Upper lobe of left lung (tissue), 6 donors: ENCODE measurements around the gene WNT5A. TPM values are rescaled to one million over a fixed set of nuclear protein-coding genes. Genes with fewer than 3 reads are reported as not detected.

Source experiments
- ATAC-seq, 2 donors: fragments of 200-7000 bp; cut with Tn5 transposase; one replicate each; pipeline ENCODE4 v1.9.1; 2022; ENCODE audit warnings: mild to moderate bottlenecking in 2 of 2, moderate library complexity in 2 of 2; ENCODE audit not compliant: low FRiP score in 2 of 2
- DNase-seq, 2 donors: peaks; one replicate each; pipeline ENCODE4 v3.0.0-alpha.2; 2019 to 2020
- H3K27ac ChIP-seq, 4 donors: fragments of 200-600 bp; sonication (generic); one replicate each; pipeline ENCODE4 v1.5.1; 2016 to 2019
- H3K27me3 ChIP-seq, 4 donors: fragments of 200-600 bp; sonication (generic); one replicate each; pipeline ENCODE4 v1.5.1; 2017 to 2019
- H3K36me3 ChIP-seq, 4 donors: fragments of 200-600 bp; sonication (generic); one replicate each; pipeline ENCODE4 v1.5.1; 2016 to 2019
- H3K4me1 ChIP-seq, 4 donors: fragments of 200-600 bp; sonication (generic); one replicate each; pipeline ENCODE4 v1.5.1; 2018 to 2019
- H3K4me3 ChIP-seq, 4 donors: fragments of 200-600 bp; sonication (generic); one replicate each; pipeline ENCODE4 v1.5.1; 2017 to 2019; ENCODE audit warnings: mild to moderate bottlenecking in 2 of 4, moderate library complexity in 1 of 4
- H3K9me3 ChIP-seq, 4 donors: fragments of 200-600 bp; sonication (generic); one replicate each; pipeline ENCODE4 v1.5.1; 2018 to 2019
- EP300 ChIP-seq, 4 donors: sonication (generic); formaldehyde crosslinking; IDR thresholded peaks; one replicate each; pipeline ENCODE4 v1.5.1; 2017; ENCODE audit warnings: antibody characterized with exemption in 4 of 4, control low read depth in 2 of 4
- POLR2A ChIP-seq, 4 donors: fragments of 450-650 bp; IDR thresholded peaks; one replicate each; pipeline ENCODE4 v1.5.1; 2016 to 2017; ENCODE audit warnings: antibody characterized with exemption in 4 of 4, mild to moderate bottlenecking in 2 of 4
- POLR2AphosphoS5 ChIP-seq, 2 donors: sonication (generic); formaldehyde crosslinking; IDR thresholded peaks; one replicate each; pipeline ENCODE4 v1.5.1; 2017; ENCODE audit warnings: antibody characterized with exemption in 2 of 2
- WGBS, 2 donors: methylation state at CpG; one replicate each; pipeline ENCODE4 v1.1.5; 2017 to 2018; 5-methylcytosine and 5-hydroxymethylcytosine counted together
- total RNA-seq, 6 donors: library from RNA; depleted of rRNA in 4 of 6; stranded (reverse); fragments of >200 nt in 4 of 6; gene quantifications; one replicate each; pipeline versions ENCODE4 v1.1.0 to v1.2.1, GENCODE V29; 2016 to 2021
- TF ChIP-seq, protein P1 (sequence below), 6 experiments: fragments of 450-650 bp in 4 of 6; fragments of 200-600 bp in 2 of 6; sonication (generic) in 2 of 6; IDR thresholded peaks; one replicate each; pipeline ENCODE4 v1.5.1; 2016 to 2019; ENCODE audit warnings: antibody characterized with exemption in 6 of 6
- donor health status: DM: no; HTN: no; CAD: no; lungs with moderate emphysema.
- donor health status: DM: no; HTN: yes; CAD: no; lungs with severe emphysema.

The WNT5A gene
- total RNA-seq, 6 donors from 2014 or later, result 22.1 to 36.2 (median 28.0) TPM

DNA sequence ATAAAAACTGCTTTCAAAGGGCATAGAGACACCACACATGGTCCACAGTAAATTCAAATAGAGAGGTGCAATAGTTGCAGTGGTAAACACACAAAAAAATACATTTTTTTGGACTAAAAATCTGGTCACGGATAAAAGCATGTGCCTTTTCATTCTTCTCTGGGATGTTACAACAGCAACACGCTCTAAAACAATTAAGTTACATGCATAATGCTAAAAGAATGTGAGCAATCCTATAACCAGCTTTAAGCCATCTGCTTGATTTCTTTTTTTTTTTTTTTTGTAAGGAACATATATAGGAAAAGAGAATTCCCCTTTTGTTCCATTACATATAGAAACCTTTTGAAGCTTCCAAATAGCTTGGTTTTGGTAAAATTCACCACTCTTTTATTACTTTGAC, 20.0 kb downstream of the WNT5A start:
- ATAC-seq (no peak), DNase-seq (no peak)
- WGBS, 2 donors, result 81 to 83% methylated on average over 2 of the region's 2 CpGs
- H3K4me1 ChIP-seq, result no peaks in the 10 kb centered on the region
- no peak overlapping the region for H3K27ac ChIP-seq
- no peaks in the 10 kb centered on the region for H3K36me3 ChIP-seq
- H3K4me3 ChIP-seq, result no peak overlapping the region
- H3K27me3 ChIP-seq, result no peaks in the 10 kb centered on the region
- TF ChIP-seq, protein P1, sequence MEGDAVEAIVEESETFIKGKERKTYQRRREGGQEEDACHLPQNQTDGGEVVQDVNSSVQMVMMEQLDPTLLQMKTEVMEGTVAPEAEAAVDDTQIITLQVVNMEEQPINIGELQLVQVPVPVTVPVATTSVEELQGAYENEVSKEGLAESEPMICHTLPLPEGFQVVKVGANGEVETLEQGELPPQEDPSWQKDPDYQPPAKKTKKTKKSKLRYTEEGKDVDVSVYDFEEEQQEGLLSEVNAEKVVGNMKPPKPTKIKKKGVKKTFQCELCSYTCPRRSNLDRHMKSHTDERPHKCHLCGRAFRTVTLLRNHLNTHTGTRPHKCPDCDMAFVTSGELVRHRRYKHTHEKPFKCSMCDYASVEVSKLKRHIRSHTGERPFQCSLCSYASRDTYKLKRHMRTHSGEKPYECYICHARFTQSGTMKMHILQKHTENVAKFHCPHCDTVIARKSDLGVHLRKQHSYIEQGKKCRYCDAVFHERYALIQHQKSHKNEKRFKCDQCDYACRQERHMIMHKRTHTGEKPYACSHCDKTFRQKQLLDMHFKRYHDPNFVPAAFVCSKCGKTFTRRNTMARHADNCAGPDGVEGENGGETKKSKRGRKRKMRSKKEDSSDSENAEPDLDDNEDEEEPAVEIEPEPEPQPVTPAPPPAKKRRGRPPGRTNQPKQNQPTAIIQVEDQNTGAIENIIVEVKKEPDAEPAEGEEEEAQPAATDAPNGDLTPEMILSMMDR (IDR thresholded peaks at IDR 0.05), result no peak
- no peak for TF ChIP-seq POLR2AphosphoS5 (IDR thresholded peaks at IDR 0.05)
- TF ChIP-seq POLR2A (IDR thresholded peaks at IDR 0.05), result no peak
- no peak for TF ChIP-seq EP300 (IDR thresholded peaks at IDR 0.05)
- H3K9me3 ChIP-seq, result no peaks in the 10 kb centered on the region

DNA sequence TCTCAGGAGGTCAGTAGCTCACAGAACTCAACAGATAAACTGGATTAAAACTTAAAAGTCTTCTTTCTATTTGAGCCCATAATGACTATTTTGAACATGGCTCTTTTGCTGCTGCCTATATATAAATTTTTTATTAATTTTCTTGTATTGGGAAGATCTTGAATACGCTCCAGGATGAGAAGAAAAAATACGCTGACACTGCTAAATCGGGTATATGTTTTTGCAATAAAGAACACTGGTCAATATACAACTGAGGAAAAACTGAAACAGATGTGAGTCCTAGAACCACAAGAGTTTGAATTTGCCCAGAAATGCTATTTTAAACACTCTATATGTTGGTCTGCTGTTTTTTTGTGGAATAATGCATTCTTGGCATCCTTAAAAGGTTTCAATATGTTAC, 20.6 kb downstream of the WNT5A start:
- Histone ChIP-seq H3K27me3 (no peaks in the 10 kb centered on the region), H3K4me3 (no peak overlapping the region), H3K9me3 (no peaks in the 10 kb centered on the region), H3K27ac (no peak overlapping the region), H3K36me3 (no peaks in the 10 kb centered on the region), H3K4me1 (no peaks in the 10 kb centered on the region)
- no peak for TF ChIP-seq POLR2A (IDR thresholded peaks at IDR 0.05)
- TF ChIP-seq, protein P1 (IDR thresholded peaks at IDR 0.05), result no peak
- no peak for TF ChIP-seq POLR2AphosphoS5 (IDR thresholded peaks at IDR 0.05)
- TF ChIP-seq EP300 (IDR thresholded peaks at IDR 0.05), result no peak
- no peak for DNase-seq
- ATAC-seq, result no peak
- WGBS, 2 donors, result 83 to 86% methylated on average over 3 of the region's 3 CpGs

DNA sequence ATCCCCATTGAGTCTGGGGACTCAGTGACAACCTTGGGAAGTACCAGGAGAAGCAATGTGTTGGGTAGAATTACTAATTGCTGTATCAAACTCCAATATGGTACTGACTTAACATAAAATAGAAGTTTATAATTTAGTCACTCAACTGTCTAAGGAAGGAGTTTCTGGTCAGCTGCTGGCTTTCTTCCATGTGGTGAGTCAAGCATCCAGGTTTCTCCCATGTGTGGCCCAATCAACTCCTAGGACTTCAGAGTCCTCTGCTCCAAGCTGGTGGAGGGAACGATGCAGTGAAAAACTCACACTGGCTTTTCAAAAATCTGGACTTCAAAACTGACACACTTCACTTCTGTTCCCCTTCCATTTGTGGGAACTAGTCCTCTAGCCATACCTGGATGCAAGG, 25.2 kb downstream of the WNT5A start:
- Histone ChIP-seq H3K4me1 (no peaks in the 10 kb centered on the region), H3K4me3 (no peak overlapping the region), H3K27ac (no peak overlapping the region), H3K36me3 (no peaks in the 10 kb centered on the region), H3K9me3 (no peaks in the 10 kb centered on the region), H3K27me3 (no peaks in the 10 kb centered on the region)
- WGBS, 2 donors, result 95 to 100% methylated on average over 1 of the region's 1 CpG
- TF ChIP-seq EP300 (IDR thresholded peaks at IDR 0.05) (no peak), POLR2AphosphoS5 (IDR thresholded peaks at IDR 0.05) (no peak), POLR2A (IDR thresholded peaks at IDR 0.05) (no peak)
- TF ChIP-seq, protein P1 (IDR thresholded peaks at IDR 0.05), result no peak
- ATAC-seq (no peak), DNase-seq (no peak)

DNA sequence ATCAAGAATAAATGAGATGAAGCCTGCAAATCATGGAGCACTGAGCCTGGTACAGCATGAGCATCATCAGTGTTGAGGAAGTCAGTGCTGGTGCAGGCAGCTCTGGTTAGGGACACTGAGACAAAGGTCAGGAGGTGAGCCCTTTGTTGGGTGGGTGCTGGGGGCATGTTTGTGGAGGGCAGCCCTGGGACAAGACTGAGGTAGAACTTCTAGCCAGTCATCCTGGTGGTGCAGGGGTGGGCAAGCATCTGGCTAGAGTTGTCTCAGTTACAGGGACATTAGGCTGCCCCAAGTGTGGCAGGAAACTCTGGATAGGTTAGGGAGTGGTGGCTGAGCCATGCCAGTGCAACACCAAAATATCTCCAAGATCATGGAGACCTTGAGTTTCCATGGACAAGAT, 27.3 kb downstream of the WNT5A start:
- TF ChIP-seq POLR2A (IDR thresholded peaks at IDR 0.05), result no peak
- TF ChIP-seq, protein P1 (IDR thresholded peaks at IDR 0.05), result no peak
- TF ChIP-seq EP300 (IDR thresholded peaks at IDR 0.05), result no peak
- no peak for TF ChIP-seq POLR2AphosphoS5 (IDR thresholded peaks at IDR 0.05)
- H3K4me1 ChIP-seq, result peaks cover 0 to 4% (median 0%) of the 10 kb centered on the region in 4 donors
- H3K27ac ChIP-seq, result no peak overlapping the region
- ATAC-seq (no peak), DNase-seq (no peak)
- no peaks in the 10 kb centered on the region for H3K36me3 ChIP-seq
- no peaks in the 10 kb centered on the region for H3K9me3 ChIP-seq
- H3K4me3 ChIP-seq, result no peak overlapping the region
- no peaks in the 10 kb centered on the region for H3K27me3 ChIP-seq

GRCh38 chr3:55458181-55458790, 28.8 kb downstream of the WNT5A start:
- no peaks in the 10 kb centered on the region for H3K36me3 ChIP-seq
- H3K4me3 ChIP-seq, result no peak overlapping the region
- TF ChIP-seq, protein P1 (IDR thresholded peaks at IDR 0.05), result no peak
- TF ChIP-seq POLR2A (IDR thresholded peaks at IDR 0.05) (no peak), EP300 (IDR thresholded peaks at IDR 0.05) (no peak), POLR2AphosphoS5 (IDR thresholded peaks at IDR 0.05) (no peak)
- H3K27me3 ChIP-seq, result no peaks in the 10 kb centered on the region
- H3K4me1 ChIP-seq, result peaks cover 0 to 4% (median 0%) of the 10 kb centered on the region in 4 donors
- WGBS, 2 donors, result 64 to 69% methylated on average over 4 to 5 of the region's 5 CpGs
- H3K27ac ChIP-seq, result no peak overlapping the region
- ATAC-seq (no peak), DNase-seq (no peak)
- H3K9me3 ChIP-seq, result no peaks in the 10 kb centered on the region
